T-cell (primary cell): ENCODE data around the gene DEFB132. TPM values are rescaled to one million over a fixed set of nuclear protein-coding genes. Genes with fewer than 3 reads are reported as not detected.
A peak's percentile ranks its signal among the peaks of the same experiment; 100 is the strongest.

Experiments used
- ATAC-seq, 4 experiments: fragments of 200-7000 bp in 3 of 4; fragments of 150-1000 bp in 1 of 4; cut with Tn5 transposase; replicated peaks in 1 of 4; 1 replicate in 3 of 4; 2 replicates in 1 of 4; pipeline ENCODE4 v1.10.0; 2021; ENCODE audit warnings: moderate library complexity in 3 of 4, mild to moderate bottlenecking in 2 of 4, moderate number of reproducible peaks in 1 of 4
- CTCF ChIA-PET, 2 donors: fragments of 300-600 bp; sonication (Branson Sonifier 250); formaldehyde crosslinking; loops; one replicate each; lab custom pipeline; 2022; ENCODE audit warnings: antibody characterized with exemption in 2 of 2; lab: Charles Lee
- POLR2A ChIA-PET, 2 donors: fragments of 300-600 bp; sonication (Branson Sonifier 250); formaldehyde crosslinking; loops; one replicate each; lab custom pipeline; 2022; ENCODE audit warnings: antibody characterized with exemption in 2 of 2; lab: Charles Lee
- DNase-seq, 35 experiments: peaks; one replicate each; pipeline versions ENCODE4 v3.0.0 to v3.0.0-alpha.2; 2013 to 2023
- H3K27ac ChIP-seq: one replicate; pipeline ENCODE4 v1.5.1; 2013; ENCODE audit warnings: low read length
- H3K27me3 ChIP-seq, 2 experiments: replicated peaks in 1 of 2; 1 replicate in 1 of 2; 2 replicates in 1 of 2; pipeline versions ENCODE4 v1.6.1 to v1.7.0; 2013; ENCODE audit warnings: low read length in 1 of 2, mixed read lengths in 1 of 2; ENCODE audit not compliant: control insufficient read depth in 2 of 2, insufficient read depth in 2 of 2; ENCODE audit errors: extremely low read depth in 1 of 2
- H3K36me3 ChIP-seq, 2 donors: 1 replicate in 1 of 2; 2 replicates in 1 of 2; pipeline versions ENCODE4 v1.6.1 to v1.7.0; 2013; ENCODE audit warnings: low read length in 1 of 2; ENCODE audit not compliant: control insufficient read depth in 2 of 2, insufficient read depth in 1 of 2; ENCODE audit errors: extremely low read depth in 1 of 2
- H3K4me1 ChIP-seq, 2 experiments: 1 replicate in 1 of 2; 2 replicates in 1 of 2; pipeline versions ENCODE4 v1.6.1 to v1.7.0; 2013; ENCODE audit warnings: low read length in 2 of 2, mixed read lengths in 1 of 2; ENCODE audit not compliant: insufficient read depth in 2 of 2, control insufficient read depth in 1 of 2; ENCODE audit errors: extremely low read depth in 1 of 2
- H3K4me3 ChIP-seq, 2 donors: 1 replicate in 1 of 2; 2 replicates in 1 of 2; pipeline versions ENCODE4 v1.5.1 to v1.7.0; 2013; ENCODE audit warnings: mild to moderate bottlenecking in 2 of 2, low read length in 1 of 2, moderate library complexity in 1 of 2; ENCODE audit not compliant: control insufficient read depth in 1 of 2; ENCODE audit errors: extremely low read depth in 1 of 2
- H3K9me3 ChIP-seq: 2 replicates; pipeline ENCODE4 v1.7.0; 2013
- H3K27ac Mint-ChIP-seq, 2 donors: one replicate each; pipeline ENCODE4 v1.8.0; 2020 to 2021; ENCODE audit warnings: mild to moderate bottlenecking in 2 of 2, mixed read lengths in 2 of 2
- H3K27me3 Mint-ChIP-seq, 2 donors: one replicate each; pipeline ENCODE4 v1.8.0; 2021 to 2022; ENCODE audit warnings: mixed read lengths in 2 of 2
- H3K36me3 Mint-ChIP-seq: one replicate; pipeline ENCODE4 v1.8.0; 2021; ENCODE audit warnings: mixed read lengths
- H3K4me1 Mint-ChIP-seq, 3 donors: one replicate each; pipeline ENCODE4 v1.8.0; 2020 to 2022; ENCODE audit warnings: mixed read lengths in 3 of 3, mild to moderate bottlenecking in 1 of 3
- H3K4me3 Mint-ChIP-seq, 3 donors: one replicate each; pipeline ENCODE4 v1.8.0; 2020 to 2022; ENCODE audit warnings: mild to moderate bottlenecking in 3 of 3, mixed read lengths in 3 of 3, moderate library complexity in 3 of 3
- H3K9me3 Mint-ChIP-seq, 3 donors: one replicate each; pipeline ENCODE4 v1.8.0; 2020 to 2022; ENCODE audit warnings: mixed read lengths in 3 of 3
- WGBS: methylation state at CpG from one replicate; pipeline ENCODE4 v1.1.5; 2013; ENCODE audit warnings: missing lambda C conversion rate; ENCODE audit not compliant: insufficient coverage; 5-methylcytosine and 5-hydroxymethylcytosine counted together
- total RNA-seq, 35 experiments: library from RNA in 6 of 35; stranded (reverse) in 6 of 35; fragments of 120-200 nt in 1 of 35; gene quantifications; one replicate each; pipeline versions ENCODE4 v1.2.1 to v1.2.4 and lab custom pipeline; 2013 to 2026

DEFB132 gene
- total RNA-seq, 5 donors from 2014 or later (not counting 1 experiment from before 2014, with no cell fraction given), result not detected

- H3K36me3 Mint-ChIP-seq, result no peaks in the 10 kb centered on the region
- Histone ChIP-seq H3K27me3 (peaks cover 0 to 9% of the 10 kb centered on the region in 2 experiments), H3K9me3 (no peaks in the 10 kb centered on the region), H3K27ac (no peak overlapping the region), H3K4me1 (peaks cover 0 to 4% of the 10 kb centered on the region in 2 experiments), H3K4me3 (no peak overlapping the region), H3K36me3 (no peaks in the 10 kb centered on the region)
- no peaks in the 10 kb centered on the region for H3K27me3 Mint-ChIP-seq
- POLR2A ChIA-PET, result no interaction called here
- DNase-seq, result no peak
- H3K4me1 Mint-ChIP-seq, result peaks cover 5 to 13% (median 11%) of the 10 kb centered on the region in 3 donors
- 55% methylated on average over 3 of the region's 4 CpGs for WGBS
- peak in 1 of 4 experiments; percentile 51 for ATAC-seq
- no peaks in the 10 kb centered on the region for H3K9me3 Mint-ChIP-seq
- H3K27ac Mint-ChIP-seq, result no peak overlapping the region
- CTCF ChIA-PET, result no interaction called here
- no peak overlapping the region for H3K4me3 Mint-ChIP-seq
Measured at GRCh38 chr20:258269-258858, 840 bp downstream of the DEFB132 start.

- Histone ChIP-seq H3K4me3 (no peak overlapping the region), H3K36me3 (no peaks in the 10 kb centered on the region), H3K9me3 (no peaks in the 10 kb centered on the region), H3K27ac (no peak overlapping the region), H3K4me1 (peaks cover 0 to 4% of the 10 kb centered on the region in 2 experiments), H3K27me3 (peaks cover 0 to 12% of the 10 kb centered on the region in 2 experiments)
- H3K4me1 Mint-ChIP-seq, result peaks cover 5 to 13% (median 11%) of the 10 kb centered on the region in 3 donors
- no peaks in the 10 kb centered on the region for H3K36me3 Mint-ChIP-seq
- H3K9me3 Mint-ChIP-seq, result no peaks in the 10 kb centered on the region
- ATAC-seq, result peak in 2 of 4 experiments; percentile 48 to 68
- no peak overlapping the region for H3K4me3 Mint-ChIP-seq
- peak overlapping the region in 1 of 2 donors; percentile 17 for H3K27ac Mint-ChIP-seq
- POLR2A ChIA-PET, result no interaction called here
- CTCF ChIA-PET, result no interaction called here
- DNase-seq, result peak in 3 of 35 experiments; percentile 11 to 37 (median 17)
- no peaks in the 10 kb centered on the region for H3K27me3 Mint-ChIP-seq
- 40% methylated on average over 7 of the region's 8 CpGs for WGBS
Measured at GRCh38 chr20:258963-259362, 1.4 kb downstream of the DEFB132 start.

DNA sequence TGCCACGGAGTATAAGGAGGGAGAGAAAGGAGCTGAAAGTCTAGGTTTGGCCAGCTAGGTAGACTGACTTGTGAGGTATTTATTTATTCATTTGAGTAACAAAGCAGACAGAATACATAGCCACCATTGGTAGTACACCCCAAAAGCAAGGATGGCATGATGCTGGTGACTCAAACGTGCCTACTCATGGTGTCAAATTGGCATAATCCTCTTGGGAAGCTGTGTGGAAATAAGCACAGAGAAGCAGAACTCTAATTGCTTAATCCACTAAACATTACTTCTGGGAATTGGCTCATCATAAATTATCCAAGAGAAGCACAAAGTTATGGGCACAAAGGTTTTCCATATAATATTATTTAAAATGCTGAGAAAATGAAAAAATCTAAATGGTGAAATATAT is 2.5 kb downstream of the DEFB132 start:
- H3K27ac Mint-ChIP-seq, result no peak overlapping the region
- CTCF ChIA-PET, result no interaction called here

GRCh38 chr20:263701-264100 is 6.2 kb downstream of the DEFB132 start:
- 84% methylated on average over 7 of the region's 13 CpGs for WGBS
- DNase-seq (no peak), ATAC-seq (no peak)
- Histone ChIP-seq H3K36me3 (no peaks in the 10 kb centered on the region), H3K27me3 (peaks cover 0 to 22% of the 10 kb centered on the region in 2 experiments), H3K4me1 (peaks cover 0 to 11% of the 10 kb centered on the region in 2 experiments), H3K27ac (no peak overlapping the region), H3K9me3 (no peaks in the 10 kb centered on the region), H3K4me3 (no peak overlapping the region)
- Mint-ChIP-seq H3K4me1 (peaks cover 11 to 18% (median 15%) of the 10 kb centered on the region in 3 donors), H3K4me3 (no peak overlapping the region), H3K27ac (no peak overlapping the region), H3K27me3 (peaks cover 0 to 4% of the 10 kb centered on the region in 2 donors), H3K36me3 (no peaks in the 10 kb centered on the region), H3K9me3 (no peaks in the 10 kb centered on the region)
- POLR2A ChIA-PET, result no interaction called here
- CTCF ChIA-PET, result no interaction called here

More for the DNA sequence above, 2.5 kb downstream of the DEFB132 start:
- no peak for DNase-seq
- no peaks in the 10 kb centered on the region for H3K9me3 ChIP-seq
- no peak overlapping the region for H3K4me3 ChIP-seq
- no peak for ATAC-seq
- H3K36me3 Mint-ChIP-seq, result no peaks in the 10 kb centered on the region
- no peaks in the 10 kb centered on the region for H3K36me3 ChIP-seq
- peaks cover 0 to 12% of the 10 kb centered on the region in 2 experiments for H3K27me3 ChIP-seq
- H3K4me3 Mint-ChIP-seq, result no peak overlapping the region
- H3K27ac ChIP-seq, result no peak overlapping the region
- H3K9me3 Mint-ChIP-seq, result no peaks in the 10 kb centered on the region
- WGBS, result no CpG with 5 or more reads among the region's 2 CpGs
- peaks cover 0 to 4% of the 10 kb centered on the region in 2 experiments for H3K4me1 ChIP-seq
- no peaks in the 10 kb centered on the region for H3K27me3 Mint-ChIP-seq
- H3K4me1 Mint-ChIP-seq, result peaks cover 5 to 13% (median 11%) of the 10 kb centered on the region in 3 donors
- POLR2A ChIA-PET, result no interaction called here

- Mint-ChIP-seq H3K9me3 (no peaks in the 10 kb centered on the region), H3K36me3 (no peaks in the 10 kb centered on the region), H3K27ac (peak overlapping the region in 1 of 2 donors; percentile 31), H3K27me3 (peaks cover 0 to 4% of the 10 kb centered on the region in 2 donors), H3K4me3 (peak overlapping the region; percentile 74 to 81 (median 80)), H3K4me1 (peaks cover 8 to 12% (median 10%) of the 10 kb centered on the region in 3 donors)
- peak; percentile 97 to 99 (median 98) for ATAC-seq
- CTCF ChIA-PET, result interaction anchor here (0.5 to 2.7 kb wide), 9 partner anchors 44 to 344 kb away, joined by 3 to 11 read pairs (median 4); partner anchors contain the start of gene TBC1D20 (in 1 of the 2)
- peak; percentile 67 to 93 (median 84) for DNase-seq
- Histone ChIP-seq H3K27me3 (peaks cover 0 to 19% of the 10 kb centered on the region in 2 experiments), H3K27ac (no peak overlapping the region), H3K36me3 (no peaks in the 10 kb centered on the region), H3K4me1 (peaks cover 0 to 7% of the 10 kb centered on the region in 2 experiments), H3K4me3 (peak overlapping the region; percentile 55 to 74), H3K9me3 (no peaks in the 10 kb centered on the region)
- POLR2A ChIA-PET, result no interaction called here
- 3% methylated on average over 30 of the region's 43 CpGs for WGBS
Measured at GRCh38 chr20:266596-267562, 9.4 kb downstream of the DEFB132 start.

DNA sequence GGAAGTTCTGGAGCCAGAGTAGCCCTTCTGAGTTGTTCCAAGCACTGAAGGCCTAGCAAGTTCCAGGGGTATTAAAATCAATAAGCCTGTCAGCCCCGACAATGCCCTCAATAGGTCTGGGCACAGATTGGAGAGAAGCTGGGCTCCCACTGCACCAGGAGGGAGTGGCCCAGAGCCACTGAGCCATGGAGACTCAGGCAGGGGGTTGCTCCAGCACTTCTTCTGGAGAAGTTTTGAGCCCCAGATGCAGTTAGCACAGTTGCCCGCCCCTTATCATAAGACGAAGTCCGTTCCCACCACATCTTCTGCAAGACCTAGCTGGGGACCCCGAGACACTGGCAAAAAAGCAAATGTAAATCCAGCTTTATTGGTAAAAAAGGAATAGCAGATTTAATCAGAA is 13.0 kb downstream of the DEFB132 start:
- peaks cover 0 to 4% of the 10 kb centered on the region in 2 donors for H3K27me3 Mint-ChIP-seq
- CTCF ChIA-PET, result no interaction called here

More for the DNA sequence above, 13.0 kb downstream of the DEFB132 start:
- Mint-ChIP-seq H3K27ac (no peak overlapping the region), H3K36me3 (no peaks in the 10 kb centered on the region), H3K9me3 (no peaks in the 10 kb centered on the region), H3K4me3 (no peak overlapping the region), H3K4me1 (peaks cover 8 to 12% (median 10%) of the 10 kb centered on the region in 3 donors)
- ATAC-seq (no peak), DNase-seq (no peak)
- Histone ChIP-seq H3K9me3 (no peaks in the 10 kb centered on the region), H3K27ac (no peak overlapping the region), H3K4me3 (no peak overlapping the region), H3K27me3 (peaks cover 0 to 12% of the 10 kb centered on the region in 2 experiments), H3K36me3 (no peaks in the 10 kb centered on the region), H3K4me1 (peaks cover 0 to 7% of the 10 kb centered on the region in 2 experiments)
- WGBS, result 77% methylated on average over 2 of the region's 5 CpGs
- POLR2A ChIA-PET, result no interaction called here
